SKM-1 treated with dmso at 0.1 percent for 144 hours (cell line): ENCODE results near the gene DMRT1.

Experiments
- DNase-seq: peaks from one replicate; lab custom pipeline; 2025; ENCODE audit not compliant: unreplicated experiment; lab: John Stamatoyannopoulos, UW

The DMRT1 gene

GRCh38 chr9:920927-921326 lies 79.4 kb downstream of the DMRT1 start:
- no peak for DNase-seq

DNA sequence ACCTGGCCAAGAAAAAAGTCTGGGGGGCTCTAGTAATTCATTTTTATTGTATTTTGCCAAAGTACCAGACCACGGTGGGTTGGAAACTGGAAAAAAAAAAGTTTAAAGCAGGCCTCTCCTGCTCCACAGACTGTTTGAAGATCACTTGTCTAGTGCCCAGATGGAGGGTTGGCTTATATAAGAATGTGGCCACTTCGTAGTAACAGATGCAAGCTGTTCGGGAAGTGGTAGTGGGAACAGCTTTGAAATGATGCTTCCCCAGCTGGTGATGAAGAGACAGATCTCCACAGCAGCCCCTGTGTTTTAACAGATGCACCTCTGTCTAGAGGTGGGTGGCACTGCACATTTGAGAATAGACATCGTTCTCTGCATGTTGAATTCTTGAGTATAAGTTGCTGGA lies 80.7 kb downstream of the DMRT1 start:
- no peak for DNase-seq

DNA sequence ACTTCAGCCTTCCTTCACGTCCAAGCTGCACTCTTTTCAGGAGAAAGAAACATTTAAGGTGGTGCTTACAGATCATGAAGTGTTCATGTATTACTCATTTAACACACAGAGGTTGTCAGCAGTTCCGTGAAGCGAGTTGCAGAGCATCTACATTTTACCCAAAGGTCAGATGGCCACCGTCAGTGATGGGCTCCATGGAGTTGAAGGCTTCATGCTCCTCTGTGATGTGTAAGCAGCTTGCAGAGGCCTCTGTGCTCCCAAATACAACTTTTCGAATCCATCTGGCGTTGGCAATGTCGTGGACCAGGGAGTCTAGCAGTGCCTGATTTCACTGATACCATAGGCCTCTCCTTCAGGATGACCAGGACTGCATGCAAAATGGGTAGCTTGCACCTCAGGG lies 81.2 kb downstream of the DMRT1 start:
- no peak for DNase-seq

DNA sequence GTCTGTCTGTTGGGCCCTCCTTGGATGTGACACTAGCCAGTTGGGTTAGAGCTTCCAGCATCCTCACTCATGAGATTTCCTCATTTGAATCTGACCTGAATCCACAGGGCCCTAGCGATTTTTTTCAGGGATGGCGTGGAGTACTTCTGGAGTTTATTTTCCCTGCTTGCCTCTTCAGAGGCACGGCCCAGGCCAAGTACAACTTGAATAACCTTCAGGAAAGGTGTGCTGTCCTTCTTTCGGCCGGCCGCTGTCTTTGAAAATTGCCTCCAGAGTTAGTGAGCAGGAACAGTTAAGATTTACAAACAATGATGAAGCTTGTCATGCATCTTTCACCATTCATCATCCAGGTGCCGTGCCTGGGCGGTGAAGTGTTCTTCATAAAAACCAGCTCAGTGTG lies 85.5 kb downstream of the DMRT1 start:
- DNase-seq = no peak

DNA sequence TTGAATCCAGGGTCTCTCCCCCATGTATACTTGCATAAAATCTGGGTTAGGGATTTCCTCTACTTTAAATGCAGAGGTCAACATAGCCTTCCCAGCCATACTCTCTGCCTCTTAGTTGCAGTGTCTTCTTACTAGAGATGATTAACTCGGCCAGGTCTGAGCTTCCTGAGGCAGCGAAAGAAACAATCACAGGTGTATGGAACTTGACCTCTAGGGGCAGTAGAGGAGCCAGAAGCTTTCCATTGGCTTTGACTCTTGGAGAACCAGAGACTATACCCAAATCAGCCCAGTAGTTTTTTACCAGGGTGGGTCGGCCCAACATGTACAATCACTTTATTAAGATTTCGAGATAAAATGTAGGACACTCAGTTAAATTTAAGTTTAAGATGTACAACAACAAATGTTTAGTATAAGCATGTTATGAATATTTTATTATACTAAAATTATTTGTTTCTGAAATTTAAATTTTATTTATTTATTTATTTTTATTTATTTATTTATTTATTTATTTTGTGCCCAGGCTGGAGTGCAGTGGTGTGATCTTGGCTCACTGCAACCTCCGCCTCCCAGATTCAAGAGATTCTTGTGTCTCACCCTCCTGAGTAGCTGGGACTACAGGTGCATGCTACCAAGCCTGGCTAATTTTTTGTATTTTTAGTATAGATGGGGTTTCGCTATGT lies 87.0 kb downstream of the DMRT1 start:
- peak; percentile 5 for DNase-seq

GRCh38 chr9:929719-930118 lies 88.2 kb downstream of the DMRT1 start:
- no peak for DNase-seq

DNA sequence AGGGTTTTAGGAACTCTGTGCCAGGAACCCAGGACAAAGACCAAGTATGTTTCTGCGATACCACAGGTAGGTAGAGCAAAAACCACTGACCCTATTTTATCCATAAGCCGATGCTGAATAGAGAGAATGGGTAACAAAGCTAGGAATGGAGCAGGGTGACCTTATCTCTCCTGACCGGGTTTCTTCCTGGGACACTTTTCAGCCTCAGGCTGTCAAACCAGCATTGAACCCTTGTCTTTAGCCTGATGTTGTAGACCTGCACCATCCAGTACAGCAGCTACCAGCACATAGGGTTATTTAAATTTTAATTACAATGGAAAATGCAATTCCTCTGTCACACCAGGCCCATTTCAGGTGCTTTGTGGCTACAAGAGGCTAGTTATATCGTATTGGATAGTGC lies 91.9 kb downstream of the DMRT1 start:
- DNase-seq = no peak

DNA sequence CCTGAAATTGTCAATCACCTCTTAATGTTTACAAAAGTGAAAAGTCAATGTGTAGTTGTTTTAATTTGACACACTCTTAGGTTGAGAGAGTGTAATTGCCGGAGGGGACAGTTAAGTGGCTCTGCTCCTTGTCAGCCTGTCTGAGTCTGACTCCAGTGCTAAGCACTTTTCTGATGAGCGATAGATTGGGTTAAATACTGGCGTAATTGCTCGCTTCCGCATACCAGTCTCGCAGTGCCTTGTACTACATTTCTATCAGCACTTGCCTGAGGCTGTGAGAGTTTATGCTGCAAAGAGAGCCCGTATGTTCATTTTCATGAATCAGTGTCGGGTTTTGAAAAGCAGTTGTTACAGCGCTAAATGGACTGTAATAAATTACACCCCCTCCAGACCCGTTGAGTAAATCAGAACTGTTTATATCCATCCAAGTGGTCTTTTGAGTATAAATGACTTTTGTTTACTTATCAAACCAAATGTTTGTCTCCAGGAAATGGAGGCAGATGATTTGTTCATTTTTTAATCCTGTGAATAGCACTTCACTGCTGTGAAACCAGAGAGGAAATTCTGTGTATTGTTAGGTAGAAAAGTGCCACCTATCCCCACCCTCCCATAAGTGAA lies 94.0 kb downstream of the DMRT1 start:
- DNase-seq = no peak

- DNase-seq = no peak
Observed at GRCh38 chr9:942805-943580, 101.5 kb downstream of the DMRT1 start.

GRCh38 chr9:947985-948384 lies 106.5 kb downstream of the DMRT1 start:
- DNase-seq = no peak

DNA sequence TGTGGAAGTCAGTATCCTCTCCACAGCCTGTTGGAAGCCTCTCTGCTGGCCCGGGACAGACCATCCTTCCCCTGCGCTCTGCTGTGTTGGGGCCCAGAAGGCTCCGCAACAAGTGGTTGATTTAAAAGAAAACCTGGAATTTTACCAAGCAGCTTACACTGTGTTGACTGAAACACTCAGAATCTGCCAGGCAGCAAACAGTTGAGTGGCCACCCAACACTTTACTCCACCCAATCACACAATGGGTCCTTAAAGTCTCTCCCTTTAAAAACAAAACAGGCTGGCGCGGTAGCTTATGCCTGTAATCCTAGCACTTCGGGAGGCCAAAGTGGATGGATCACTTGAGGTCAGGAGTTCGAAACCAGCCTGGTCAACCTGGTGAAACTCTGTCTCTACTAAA lies 107.0 kb downstream of the DMRT1 start:
- no peak for DNase-seq

GRCh38 chr9:950139-950538 lies 108.6 kb downstream of the DMRT1 start:
- no peak for DNase-seq

DNA sequence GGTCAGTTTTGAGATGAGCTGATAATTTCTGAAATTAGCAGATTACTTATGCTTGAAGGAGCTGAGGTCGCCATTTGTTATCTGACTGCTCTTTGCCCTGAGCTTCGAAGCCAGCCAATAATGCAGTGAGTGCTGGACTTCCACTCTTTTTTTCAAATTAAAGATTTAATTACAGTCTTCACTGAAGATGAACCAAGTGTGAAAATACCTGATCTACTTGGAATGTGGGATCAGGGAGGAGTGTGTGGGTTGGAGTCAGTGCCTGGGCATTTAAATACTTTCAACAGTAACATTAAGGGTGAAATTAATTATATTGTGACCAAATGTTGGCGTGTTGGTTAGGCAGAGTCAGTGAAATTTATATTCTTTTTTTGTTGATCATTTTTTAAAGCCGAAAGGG lies 111.0 kb downstream of the DMRT1 start:
- DNase-seq = no peak

GRCh38 chr9:959105-959504 lies 117.6 kb downstream of the DMRT1 start:
- no peak for DNase-seq

- DNase-seq = no peak
Observed at GRCh38 chr9:959914-960313, 118.4 kb downstream of the DMRT1 start.

- no peak for DNase-seq
Observed at GRCh38 chr9:962023-962422, 120.5 kb downstream of the DMRT1 start.

DNA sequence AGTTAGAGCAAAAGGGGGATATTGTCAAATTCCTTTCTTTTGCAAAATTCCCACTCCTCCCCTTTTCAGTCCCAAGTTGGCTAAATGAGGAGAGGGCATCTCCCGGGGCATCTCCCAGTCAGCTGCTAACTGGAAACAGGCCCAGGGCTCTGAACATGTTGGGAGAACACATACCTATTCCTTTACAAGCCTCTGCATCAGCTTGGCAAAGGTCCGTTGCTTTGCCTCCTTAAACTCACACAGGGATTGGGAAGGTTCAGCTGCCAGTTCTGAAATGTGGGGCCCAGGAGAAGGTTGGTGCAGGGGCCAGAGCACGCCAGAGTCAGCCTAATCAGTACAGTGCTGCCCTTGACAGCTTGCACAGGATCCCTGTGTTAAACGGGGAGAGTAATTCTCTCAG lies 124.0 kb downstream of the DMRT1 start:
- no peak for DNase-seq

DNA sequence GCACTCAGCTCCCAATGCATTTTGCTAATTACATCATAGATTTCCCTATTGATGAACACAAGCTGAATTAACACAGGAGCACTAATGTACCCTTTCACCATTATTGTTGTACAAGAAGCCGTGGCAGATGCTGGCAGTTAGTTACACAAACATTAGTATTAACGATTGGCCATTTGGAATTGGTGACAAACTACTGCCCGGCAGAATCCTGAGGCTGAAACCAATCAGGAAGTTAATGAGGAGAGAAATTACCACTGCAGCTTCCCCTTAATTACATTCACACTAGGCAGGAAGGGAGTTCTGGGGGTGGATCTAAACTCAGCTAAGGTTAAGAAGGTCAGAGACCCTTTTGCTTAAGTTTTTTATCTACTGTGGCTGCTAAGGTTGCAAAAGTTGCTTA lies 125.4 kb downstream of the DMRT1 start:
- DNase-seq = no peak

DNA sequence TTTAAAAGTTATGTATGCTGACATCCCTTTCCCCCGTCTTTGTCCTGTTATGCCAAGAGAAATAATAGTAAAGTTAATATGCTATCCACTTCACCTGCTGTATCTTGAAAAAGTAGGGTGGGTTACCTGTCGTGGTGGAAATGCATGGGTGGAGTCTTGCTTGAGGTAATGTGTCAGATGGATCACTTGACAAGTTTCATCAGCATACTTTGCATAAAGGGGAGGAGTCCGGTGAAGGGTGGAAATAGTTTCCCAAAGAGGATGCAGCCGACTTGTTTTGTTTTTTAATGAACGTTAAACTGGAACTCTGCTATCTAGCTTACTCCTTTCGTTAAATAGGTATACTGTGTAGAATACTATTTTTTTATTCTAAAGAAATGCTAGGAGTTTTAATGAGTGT lies 125.9 kb downstream of the DMRT1 start:
- DNase-seq = no peak

GRCh38 chr9:967903-968641 lies 126.6 kb downstream of the DMRT1 start:
- no peak for DNase-seq

DNA sequence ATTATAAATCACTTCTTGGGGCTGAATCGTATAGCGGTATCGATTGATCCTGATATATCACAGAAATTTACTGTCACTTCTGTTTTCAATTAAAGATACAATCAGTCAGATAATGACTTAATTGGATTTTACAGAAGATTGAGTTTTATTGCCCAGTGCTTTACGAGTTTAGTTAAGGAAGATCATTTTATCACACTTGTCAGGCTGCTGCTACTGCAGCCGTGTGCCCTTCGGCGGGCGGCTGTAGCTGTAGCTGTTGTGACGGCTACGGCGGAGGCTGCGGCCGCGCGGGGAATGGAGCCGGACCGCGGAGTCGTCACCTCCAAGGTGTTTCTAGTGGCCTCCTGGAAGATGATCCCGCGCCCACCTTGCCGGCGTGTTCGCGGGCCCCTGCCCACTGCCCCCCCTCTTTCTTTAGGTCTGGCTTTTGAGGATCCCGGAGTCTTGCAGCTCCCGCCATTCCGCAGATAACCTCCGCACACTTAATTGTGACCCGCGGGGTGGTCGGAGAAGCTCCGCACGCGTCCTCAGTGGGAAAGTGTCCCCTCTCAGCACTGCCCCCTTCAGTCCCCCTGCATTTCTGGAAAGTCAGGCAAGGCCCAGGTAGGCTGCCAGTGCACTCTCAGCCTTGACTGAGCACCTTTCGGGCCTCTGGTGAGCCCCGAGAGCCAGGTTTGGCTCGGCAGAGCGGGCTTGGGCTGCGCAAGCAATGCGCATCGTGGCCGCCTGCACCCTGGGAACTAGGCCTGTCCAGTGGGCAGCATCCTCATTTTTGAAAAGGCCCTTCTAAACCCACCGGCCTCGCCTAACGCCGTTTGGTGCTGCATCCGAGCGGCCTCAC lies 128.0 kb downstream of the DMRT1 start:
- no peak for DNase-seq
